ENCODE data around the gene PAGE2. TPM values are rescaled to one million over a fixed set of nuclear protein-coding genes. Genes with fewer than 3 reads are reported as not detected.

PAGE2 gene
- total RNA-seq, 1 experiment from 2014 or later = not detected

GRCh38 chrX:55129361-55129760 lies 40.5 kb downstream of the PAGE2 start:
- no peaks in the 10 kb centered on the region for H3K9me3 ChIP-seq (ENCODE audit: insufficient read depth, low read depth)
- ChIA-PET POLR2A (ENCODE audit: unreplicated experiment) (no interaction called here), CTCF (no interaction called here)
- H3K4me2 ChIP-seq = no peak overlapping the region
- TF ChIP-seq EZH2 (IDR thresholded peaks at IDR 0.05; ENCODE audit: low read depth) (no peak), CTCF (conservative IDR thresholded peaks at IDR 0.05) (no peak)
- no TSS peak for BruUV-seq (replicated peaks)
- no peak for DNase-seq
- no peaks in the 10 kb centered on the region for H3K4me1 ChIP-seq (replicated peaks; ENCODE audit: insufficient read depth)
- H3K27me3 ChIP-seq (ENCODE audit: insufficient read depth, low read depth) = no peaks in the 10 kb centered on the region
- H4K20me1 ChIP-seq (ENCODE audit: insufficient read depth) = no peaks in the 10 kb centered on the region
- no peak overlapping the region for H3K4me3 ChIP-seq
- no peaks in the 10 kb centered on the region for H3K79me2 ChIP-seq (ENCODE audit: low read depth)
- no peak overlapping the region for H2AFZ ChIP-seq
- H3K36me3 ChIP-seq (ENCODE audit: low read depth) = no peaks in the 10 kb centered on the region
- H3K9me2 ChIP-seq (ENCODE audit: insufficient read depth) = no peaks in the 10 kb centered on the region
- intact Hi-C loops (cut with micrococcal nuclease; ENCODE audit: unreplicated experiment) = no loop called here
- H3F3A ChIP-seq (ENCODE audit: insufficient read depth, low read depth) = no peaks in the 10 kb centered on the region
- H3K27ac ChIP-seq = no peak overlapping the region

DNA sequence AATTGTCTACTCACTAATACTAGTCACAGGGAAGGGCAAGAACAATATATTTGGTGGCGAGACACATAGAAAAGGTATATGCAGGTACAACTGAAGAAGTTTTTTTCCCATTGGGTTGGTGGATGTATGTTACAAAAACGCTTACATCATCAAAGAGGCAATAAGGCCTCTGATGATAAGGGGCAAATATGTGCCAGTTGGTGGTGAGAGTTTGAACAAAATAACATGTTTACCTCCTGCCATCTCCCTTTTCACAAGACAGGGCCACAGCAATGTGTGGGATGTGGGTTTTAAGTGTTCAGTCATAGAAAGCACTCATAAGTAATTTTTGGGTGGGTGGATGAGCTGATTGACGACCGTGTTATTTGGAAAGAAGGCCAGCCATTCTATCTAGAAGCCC lies 41.7 kb downstream of the PAGE2 start:
- no peak overlapping the region for H3K27ac ChIP-seq
- H3K36me3 ChIP-seq (ENCODE audit: low read depth) = no peaks in the 10 kb centered on the region
- no peaks in the 10 kb centered on the region for H3F3A ChIP-seq (ENCODE audit: insufficient read depth, low read depth)
- TF ChIP-seq EZH2 (IDR thresholded peaks at IDR 0.05; ENCODE audit: low read depth) = no peak
- no peak for TF ChIP-seq CTCF (conservative IDR thresholded peaks at IDR 0.05)
- ChIA-PET POLR2A (ENCODE audit: unreplicated experiment) (no interaction called here), CTCF (interaction anchor here (0.6 kb wide), 1 partner anchor 1548 kb away, joined by 3 read pairs; no protein-coding TSS in a partner anchor)
- no peaks in the 10 kb centered on the region for H3K9me3 ChIP-seq (ENCODE audit: insufficient read depth, low read depth)
- intact Hi-C loops (cut with micrococcal nuclease; ENCODE audit: unreplicated experiment) = no loop called here
- H4K20me1 ChIP-seq (ENCODE audit: insufficient read depth) = no peaks in the 10 kb centered on the region
- no peaks in the 10 kb centered on the region for H3K79me2 ChIP-seq (ENCODE audit: low read depth)
- H3K27me3 ChIP-seq (ENCODE audit: insufficient read depth, low read depth) = no peaks in the 10 kb centered on the region
- H3K4me1 ChIP-seq (replicated peaks; ENCODE audit: insufficient read depth) = no peaks in the 10 kb centered on the region
- H3K4me3 ChIP-seq = no peak overlapping the region
- H3K4me2 ChIP-seq = no peak overlapping the region
- DNase-seq = no peak
- BruUV-seq (replicated peaks) = no TSS peak
- no peaks in the 10 kb centered on the region for H3K9me2 ChIP-seq (ENCODE audit: insufficient read depth)
- H2AFZ ChIP-seq = no peak overlapping the region

DNA sequence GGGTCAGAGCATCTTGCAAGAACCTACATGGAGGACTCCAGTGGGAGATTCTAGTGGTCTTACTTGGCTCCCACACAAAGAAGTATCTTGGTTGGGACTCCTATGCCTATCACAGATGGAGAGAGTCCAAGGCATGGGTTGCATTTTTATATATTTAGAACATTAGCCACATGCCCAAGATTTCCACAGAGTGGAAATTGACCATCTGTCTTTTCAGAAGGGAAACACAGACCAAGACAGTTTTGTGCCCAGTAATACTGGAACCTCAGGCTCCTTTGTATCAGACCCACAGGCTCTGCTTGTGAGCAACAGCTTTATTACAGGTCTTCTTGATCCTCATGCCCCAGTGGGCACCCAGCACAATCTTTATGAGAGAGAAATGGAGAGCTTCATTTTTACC lies 43.6 kb downstream of the PAGE2 start:
- intact Hi-C loops (cut with micrococcal nuclease; ENCODE audit: unreplicated experiment) = no loop called here
- Histone ChIP-seq H3K27me3 (ENCODE audit: insufficient read depth, low read depth) (no peaks in the 10 kb centered on the region), H3K9me2 (ENCODE audit: insufficient read depth) (no peaks in the 10 kb centered on the region), H3K79me2 (ENCODE audit: low read depth) (no peaks in the 10 kb centered on the region), H3K4me1 (replicated peaks; ENCODE audit: insufficient read depth) (no peaks in the 10 kb centered on the region), H3K9me3 (ENCODE audit: insufficient read depth, low read depth) (no peaks in the 10 kb centered on the region), H3K4me3 (no peak overlapping the region), H3K27ac (no peak overlapping the region), H4K20me1 (ENCODE audit: insufficient read depth) (no peaks in the 10 kb centered on the region), H3K4me2 (no peak overlapping the region), H3F3A (ENCODE audit: insufficient read depth, low read depth) (no peaks in the 10 kb centered on the region), H2AFZ (no peak overlapping the region), H3K36me3 (ENCODE audit: low read depth) (no peaks in the 10 kb centered on the region)
- TF ChIP-seq EZH2 (IDR thresholded peaks at IDR 0.05; ENCODE audit: low read depth) (no peak), CTCF (conservative IDR thresholded peaks at IDR 0.05) (no peak)
- DNase-seq = no peak
- BruUV-seq (replicated peaks) = no TSS peak
- POLR2A ChIA-PET (ENCODE audit: unreplicated experiment) = no interaction called here
- CTCF ChIA-PET = no interaction called here

Measured in PC-9 (cell line).